SU-DHL-6 (cell line): ENCODE measurements around the gene INMT.

ENCODE experiments used
- EZH2phosphoT487 ChIP-seq: fragments of 200-600 bp; sonication (generic), shearing (Covaris generic); conservative IDR thresholded peaks from 2 replicates; pipeline ENCODE4 v1.6.1; 2018; ENCODE audit warnings: mild to moderate bottlenecking, antibody characterized with exemption, low read length, moderate library complexity, mixed read lengths
- TF ChIP-seq, protein P1 (sequence below): fragments of 200-600 bp; sonication (generic); IDR thresholded peaks from one replicate; pipeline ENCODE4 v1.5.1; 2017; ENCODE audit warnings: antibody characterized with exemption, mild to moderate bottlenecking, low read length, moderate library complexity; ENCODE audit not compliant: insufficient read depth, poor library complexity, severe bottlenecking

DNA sequence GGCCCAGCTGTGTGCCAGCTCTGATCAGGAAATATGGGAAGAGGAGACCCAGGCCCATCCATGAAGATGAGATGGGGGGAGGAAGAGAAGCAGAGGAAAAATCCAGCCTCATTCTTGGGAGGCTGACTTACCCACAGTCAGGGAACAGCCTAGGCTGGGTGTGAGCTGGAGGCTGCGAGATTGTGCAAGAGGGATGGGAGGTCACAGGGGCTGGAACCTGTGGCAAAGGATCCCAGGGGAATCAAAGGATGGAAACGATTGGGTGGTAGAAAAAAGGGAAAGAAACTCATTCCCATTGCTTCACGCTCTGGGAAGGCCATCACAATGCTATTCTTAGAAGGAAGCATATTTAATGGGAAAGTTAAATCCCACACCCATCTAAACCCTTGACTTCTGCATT lies 43.0 kb upstream of the INMT start:
- TF ChIP-seq, protein P1, sequence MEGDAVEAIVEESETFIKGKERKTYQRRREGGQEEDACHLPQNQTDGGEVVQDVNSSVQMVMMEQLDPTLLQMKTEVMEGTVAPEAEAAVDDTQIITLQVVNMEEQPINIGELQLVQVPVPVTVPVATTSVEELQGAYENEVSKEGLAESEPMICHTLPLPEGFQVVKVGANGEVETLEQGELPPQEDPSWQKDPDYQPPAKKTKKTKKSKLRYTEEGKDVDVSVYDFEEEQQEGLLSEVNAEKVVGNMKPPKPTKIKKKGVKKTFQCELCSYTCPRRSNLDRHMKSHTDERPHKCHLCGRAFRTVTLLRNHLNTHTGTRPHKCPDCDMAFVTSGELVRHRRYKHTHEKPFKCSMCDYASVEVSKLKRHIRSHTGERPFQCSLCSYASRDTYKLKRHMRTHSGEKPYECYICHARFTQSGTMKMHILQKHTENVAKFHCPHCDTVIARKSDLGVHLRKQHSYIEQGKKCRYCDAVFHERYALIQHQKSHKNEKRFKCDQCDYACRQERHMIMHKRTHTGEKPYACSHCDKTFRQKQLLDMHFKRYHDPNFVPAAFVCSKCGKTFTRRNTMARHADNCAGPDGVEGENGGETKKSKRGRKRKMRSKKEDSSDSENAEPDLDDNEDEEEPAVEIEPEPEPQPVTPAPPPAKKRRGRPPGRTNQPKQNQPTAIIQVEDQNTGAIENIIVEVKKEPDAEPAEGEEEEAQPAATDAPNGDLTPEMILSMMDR: no peak
- TF ChIP-seq EZH2phosphoT487: no peak
